Activated CD4-positive, alpha-beta T cell treated with anti-CD3 and anti-CD28 coated beads, Interleukin-2, amount 50 U/mL, for 16 hours (primary cell): ENCODE data around the gene DENND1A.
"Not testable (repeated sequence)": the region's sequence is repeated elsewhere in the genome, so short reads cannot be mapped to it uniquely, and the experiment has no call there.

ENCODE experiments used
- DNase-seq: peaks from one replicate; pipeline ENCODE4 v3.0.0-alpha.2; 2020

The DENND1A gene

GRCh38 chr9:123757960-123758359 is 172.0 kb downstream of the DENND1A start:
- no peak for DNase-seq

- DNase-seq: no peak
Measured at GRCh38 chr9:123757547-123757946, 172.4 kb downstream of the DENND1A start.

- no peak for DNase-seq
Measured at GRCh38 chr9:123756484-123757106, 173.3 kb downstream of the DENND1A start.

DNA sequence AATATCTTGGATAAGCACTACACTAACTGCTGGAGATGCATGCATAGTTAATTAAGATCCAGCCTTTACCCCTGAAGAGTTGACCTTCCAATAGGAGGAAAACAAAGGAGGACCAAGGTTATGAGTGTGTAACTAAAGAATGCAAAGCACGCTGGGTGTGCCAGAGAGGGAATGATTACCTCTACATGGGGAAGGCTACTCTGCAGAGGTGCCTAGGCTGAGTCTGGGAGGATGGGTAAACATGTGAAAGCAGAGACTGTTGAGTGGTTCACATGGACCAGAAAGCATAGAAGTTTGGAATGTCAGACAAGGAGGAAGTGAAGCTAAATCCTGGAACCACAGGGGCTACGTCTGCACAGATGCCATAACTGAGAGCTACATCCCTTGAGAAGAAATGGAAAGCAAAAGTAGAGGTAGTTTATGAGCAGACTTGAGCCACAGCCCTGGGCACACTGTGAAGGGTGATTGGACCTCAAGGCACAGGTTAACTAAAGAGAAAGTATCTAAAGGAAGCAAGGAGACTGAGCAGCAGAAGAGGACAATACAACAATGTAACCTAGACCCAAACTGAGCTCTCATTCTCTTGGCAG is 176.2 kb downstream of the DENND1A start:
- no peak for DNase-seq

DNA sequence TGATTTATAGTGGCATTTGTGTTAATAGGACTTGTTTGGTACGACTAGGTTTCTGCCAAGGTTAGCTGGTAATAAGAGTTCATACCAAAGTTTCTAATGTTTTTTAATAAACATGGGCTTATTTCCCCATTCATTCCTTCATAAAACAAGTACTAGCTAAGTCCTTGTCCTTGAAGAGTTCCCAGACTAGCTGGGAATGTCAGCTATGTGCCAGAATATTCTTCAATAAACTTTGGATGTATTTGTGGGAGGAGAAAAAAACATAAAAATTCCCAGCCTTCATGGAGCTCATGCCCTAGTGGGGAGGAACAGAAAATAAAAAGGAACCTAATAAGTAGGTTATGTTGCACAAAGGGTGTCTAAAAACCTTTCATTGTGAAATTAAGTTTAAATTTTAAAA is 176.9 kb downstream of the DENND1A start:
- DNase-seq: no peak

DNA sequence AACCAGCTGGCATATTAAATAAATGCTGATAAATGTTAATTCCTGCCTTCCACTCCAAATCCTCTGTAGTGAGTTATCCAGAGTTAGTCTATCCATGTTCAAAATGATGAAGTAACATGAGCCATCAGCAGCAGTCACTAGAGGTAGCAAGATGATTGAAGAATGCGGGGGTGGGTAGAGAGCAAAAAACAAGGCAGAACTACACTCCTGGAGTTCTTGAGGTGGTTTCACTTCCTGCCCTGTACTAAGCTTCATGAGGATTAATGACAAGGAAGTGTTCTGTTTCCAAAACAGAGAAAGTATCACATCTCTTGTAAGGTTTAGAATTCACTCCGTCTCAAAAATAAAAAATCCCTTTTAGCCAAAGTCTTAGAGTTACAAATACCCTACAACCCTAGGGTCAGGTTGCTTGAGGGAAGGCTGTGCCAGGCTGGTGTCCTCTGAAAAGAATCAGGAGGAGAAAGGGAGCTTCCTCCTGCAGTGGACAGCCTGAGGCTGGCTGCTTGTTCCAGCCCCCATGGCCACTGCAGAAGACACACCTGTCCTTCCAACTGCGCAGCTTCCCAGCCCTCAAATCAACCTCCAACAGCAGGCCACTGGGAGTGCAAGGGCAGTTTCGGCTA is 180.2 kb downstream of the DENND1A start:
- DNase-seq: peak; percentile 6

- DNase-seq: no peak
Measured at GRCh38 chr9:123746765-123747164, 183.2 kb downstream of the DENND1A start.

DNA sequence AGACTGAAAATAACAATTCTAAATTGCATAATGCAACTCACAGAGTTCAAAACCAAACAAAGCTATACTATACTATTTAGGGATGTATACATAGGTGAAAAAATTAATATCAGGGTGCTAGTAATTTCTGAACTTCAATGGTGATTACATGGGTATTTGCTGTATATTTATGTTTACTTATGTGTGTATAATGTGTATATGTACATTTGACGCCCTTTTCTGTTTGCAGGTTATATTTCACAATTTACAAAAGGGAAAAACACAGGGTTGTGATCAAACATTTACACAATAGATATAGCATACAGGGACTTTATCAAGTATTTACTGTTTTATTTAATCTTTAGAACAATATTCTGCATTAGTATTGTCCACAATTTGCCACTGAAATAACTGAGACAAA is 184.0 kb downstream of the DENND1A start:
- DNase-seq: no peak

DNA sequence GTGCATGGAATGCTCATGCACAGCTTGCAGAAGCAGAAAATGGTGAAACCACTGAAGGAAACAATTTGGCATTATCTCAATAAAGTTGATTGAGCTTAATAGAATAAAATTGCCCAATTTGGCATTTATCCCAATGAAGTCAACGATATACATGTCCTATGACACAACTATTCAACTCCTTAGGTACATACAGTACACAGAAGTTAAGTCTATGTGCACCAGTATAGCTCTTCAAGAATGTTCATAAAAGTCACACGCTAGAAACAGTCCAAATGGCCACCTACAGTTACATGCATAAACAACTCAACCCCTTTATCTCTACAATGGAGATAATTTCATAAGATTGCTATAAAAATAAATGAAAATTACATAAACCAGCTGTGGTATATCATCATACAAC is 184.5 kb downstream of the DENND1A start:
- DNase-seq: no peak

GRCh38 chr9:123743737-123744136 is 186.2 kb downstream of the DENND1A start:
- no peak for DNase-seq

- no peak for DNase-seq
Measured at GRCh38 chr9:123742009-123742767, 187.7 kb downstream of the DENND1A start.

DNA sequence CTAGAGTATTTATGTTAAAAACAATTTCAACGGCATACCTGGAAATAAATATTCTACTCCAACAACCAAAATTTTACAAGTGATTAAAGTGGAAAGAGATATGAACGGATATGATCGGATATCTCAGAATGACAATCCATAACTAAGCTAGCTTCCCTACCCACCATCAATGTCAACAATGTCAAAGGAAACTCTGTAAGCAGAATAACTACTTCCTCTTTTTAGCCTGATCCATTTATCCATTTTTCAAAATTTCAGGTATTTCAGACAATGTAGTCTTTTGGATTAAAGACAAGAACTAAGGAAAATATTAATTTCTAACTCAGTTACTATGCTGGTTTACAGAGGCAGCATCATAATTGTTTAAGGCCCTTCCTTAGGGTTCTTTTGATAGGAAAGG is 188.7 kb downstream of the DENND1A start:
- DNase-seq: no peak

DNA sequence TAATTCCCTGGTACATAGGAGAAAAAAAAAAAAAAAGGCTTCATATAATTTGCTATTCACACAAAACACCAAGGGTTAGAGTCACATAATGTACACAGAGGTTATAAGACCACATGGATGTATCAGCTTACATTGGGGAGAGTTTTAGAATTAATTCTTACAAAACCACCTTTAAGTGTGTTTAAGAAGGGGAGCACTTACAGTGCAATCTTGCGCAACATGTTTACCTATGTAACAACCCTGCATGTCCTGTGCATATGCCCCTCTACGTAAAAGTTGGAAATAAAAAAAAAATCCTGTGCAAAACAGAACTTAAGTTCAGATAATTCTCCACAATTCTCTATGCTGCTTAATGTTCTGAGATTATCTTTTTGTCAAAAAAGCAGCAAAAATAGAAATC is 190.0 kb downstream of the DENND1A start:
- DNase-seq: no peak

DNA sequence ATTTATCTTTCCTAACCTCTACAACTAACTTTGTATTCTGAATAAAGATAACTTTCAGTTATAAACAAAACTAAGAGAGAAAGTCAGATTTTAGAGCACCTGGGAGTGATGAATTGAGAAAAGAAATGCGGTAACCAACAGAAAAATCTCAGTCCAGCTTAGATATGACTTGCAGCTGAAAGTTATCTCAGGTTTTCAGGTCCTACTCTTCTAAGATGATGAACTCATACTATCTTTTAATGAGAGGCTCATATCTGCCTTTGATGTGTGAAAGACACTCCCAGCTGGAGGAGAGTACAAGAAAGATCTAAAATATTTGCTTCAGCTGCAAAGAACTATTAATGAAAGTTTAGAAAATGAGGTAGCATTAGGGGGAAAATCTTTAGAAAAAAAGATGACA is 190.5 kb downstream of the DENND1A start:
- DNase-seq: no peak

DNA sequence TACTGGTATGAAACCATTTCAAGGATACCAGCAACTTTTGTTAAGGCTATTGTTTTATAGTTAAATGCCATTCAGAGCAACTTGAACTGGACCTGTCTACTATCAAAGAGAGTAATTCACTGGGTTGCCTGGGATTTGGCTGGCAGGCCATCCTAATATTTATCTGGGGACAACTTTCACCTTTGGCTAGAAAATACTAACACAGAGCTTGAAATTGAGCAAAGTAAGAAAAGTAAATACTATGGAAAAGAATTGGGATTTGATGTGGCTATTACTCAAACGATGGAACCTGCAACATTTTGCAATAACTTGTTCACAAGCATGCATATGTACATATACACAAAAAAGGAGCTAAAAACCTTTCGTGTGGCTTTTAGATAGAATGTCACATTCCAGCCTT is 191.3 kb downstream of the DENND1A start:
- no peak for DNase-seq

GRCh38 chr9:123735376-123735775 is 194.6 kb downstream of the DENND1A start:
- DNase-seq: no peak

DNA sequence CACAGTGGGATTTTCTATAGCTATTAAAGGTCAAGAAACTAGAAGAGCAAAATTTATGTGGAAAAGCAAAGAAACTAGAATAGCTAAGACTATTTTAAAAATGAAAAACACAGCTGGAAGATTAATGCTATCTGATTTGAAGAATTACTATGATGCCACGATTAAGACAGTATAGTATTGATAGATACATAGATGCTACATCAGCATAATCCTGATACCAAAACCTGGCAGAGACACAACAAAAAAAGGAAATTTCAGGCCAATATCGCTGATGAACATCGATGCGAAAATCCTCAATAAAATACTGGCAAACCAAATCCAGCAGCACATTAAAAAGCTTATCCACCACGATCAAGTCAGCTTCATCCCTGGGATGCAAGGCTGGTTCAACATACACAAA is 201.4 kb downstream of the DENND1A start:
- DNase-seq: not testable (repeated sequence)

- DNase-seq: no peak
Measured at GRCh38 chr9:123727332-123727731, 202.6 kb downstream of the DENND1A start.

- no peak for DNase-seq
Measured at GRCh38 chr9:123725389-123725788, 204.5 kb downstream of the DENND1A start.

GRCh38 chr9:123724211-123724796 is 205.6 kb downstream of the DENND1A start:
- no peak for DNase-seq

GRCh38 chr9:123723135-123723875 is 206.6 kb downstream of the DENND1A start:
- DNase-seq: no peak

DNA sequence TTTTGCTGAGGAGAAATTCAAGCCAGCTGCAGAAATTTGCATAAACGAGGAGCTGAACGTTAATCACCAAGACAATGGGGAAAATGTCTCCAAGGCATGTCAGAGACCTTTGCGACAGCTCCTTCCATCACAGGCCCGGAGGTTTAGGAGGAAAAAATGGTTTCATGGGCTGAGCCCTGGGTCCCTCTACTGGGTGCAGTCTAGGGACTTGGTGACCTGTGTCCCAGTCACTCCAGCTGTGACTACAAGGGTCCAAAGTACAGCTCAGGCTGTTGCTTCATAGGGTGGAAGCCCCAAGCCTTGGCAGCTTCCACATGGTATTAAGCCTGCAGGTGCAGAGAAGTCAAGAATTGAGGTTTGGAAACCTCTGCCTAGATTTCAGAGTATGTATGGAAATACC is 207.5 kb downstream of the DENND1A start:
- no peak for DNase-seq

- DNase-seq: no peak
Measured at GRCh38 chr9:123718188-123718587, 211.7 kb downstream of the DENND1A start.
